ENCODE data around the gene NQO2. TPM values are rescaled to one million over a fixed set of nuclear protein-coding genes. Genes with fewer than 3 reads are reported as not detected.

NQO2 gene
- total and polyA plus RNA-seq, 2 of the 13 experiments (the other 11 are each of a cell fraction or from before 2014, with no cell fraction given) = 32.2 to 56.5 TPM

DNA sequence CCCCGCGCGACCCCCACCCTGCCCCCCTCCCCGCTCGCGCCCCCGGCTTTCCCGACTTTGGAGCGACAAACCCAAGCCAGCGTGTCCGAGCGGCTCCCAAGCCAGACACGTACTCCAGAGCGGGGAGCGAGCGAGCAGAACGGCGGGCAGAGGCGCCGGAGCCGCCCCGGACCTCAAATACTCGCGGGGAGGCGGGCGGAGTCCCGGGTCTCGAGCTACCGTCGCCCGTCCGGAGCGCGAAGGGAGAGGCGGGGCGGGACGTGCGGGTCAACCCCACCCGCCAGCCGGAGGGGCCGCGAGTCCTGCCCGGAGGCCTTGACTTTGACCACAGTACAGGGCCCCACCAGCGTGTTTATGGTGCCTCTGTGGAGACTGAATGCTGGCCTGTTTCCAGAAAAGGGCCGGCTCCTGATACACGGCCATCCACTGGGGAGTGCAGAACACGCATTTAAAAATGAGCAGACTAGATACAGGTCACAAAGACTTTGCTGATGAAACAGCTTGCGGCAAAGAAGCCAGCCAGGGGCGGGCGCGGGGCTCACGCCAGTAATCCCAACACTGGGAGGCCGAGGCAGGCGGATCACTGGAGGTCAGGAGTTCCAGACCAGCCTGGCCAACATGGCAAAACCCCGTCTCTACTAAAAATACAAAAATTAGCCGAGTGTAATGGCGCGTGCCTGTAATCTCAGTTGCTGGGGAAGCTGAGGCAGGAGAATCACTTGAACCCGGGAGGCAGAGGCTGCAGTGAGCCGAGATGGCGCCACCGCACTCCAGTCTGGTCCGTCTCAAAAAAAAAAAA, 28.1 kb upstream of the NQO2 start, which contains the start of gene SERPINB6 (continued):
- peak; percentile 95 for TF ChIP-seq DNMT1 (CRISPR knock-in tag; IDR thresholded peaks at IDR 0.05)
- peak; percentile 63 for TF ChIP-seq TAF1 (CRISPR knock-in tag; IDR thresholded peaks at IDR 0.05)
- TF ChIP-seq, protein P1, sequence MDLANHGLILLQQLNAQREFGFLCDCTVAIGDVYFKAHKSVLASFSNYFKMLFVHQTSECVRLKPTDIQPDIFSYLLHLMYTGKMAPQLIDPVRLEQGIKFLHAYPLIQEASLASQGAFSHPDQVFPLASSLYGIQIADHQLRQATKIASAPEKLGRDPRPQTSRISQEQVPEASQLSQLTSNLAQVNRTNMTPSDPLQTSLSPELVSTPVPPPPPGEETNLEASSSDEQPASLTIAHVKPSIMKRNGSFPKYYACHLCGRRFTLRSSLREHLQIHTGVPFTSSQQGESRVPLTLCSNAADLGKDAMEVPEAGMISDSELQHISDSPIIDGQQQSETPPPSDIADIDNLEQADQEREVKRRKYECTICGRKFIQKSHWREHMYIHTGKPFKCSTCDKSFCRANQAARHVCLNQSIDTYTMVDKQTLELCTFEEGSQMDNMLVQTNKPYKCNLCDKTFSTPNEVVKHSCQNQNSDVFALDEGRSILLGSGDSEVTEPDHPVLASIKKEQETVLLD (CRISPR knock-in tag; IDR thresholded peaks at IDR 0.05; ENCODE audit: low read depth) = peak; percentile 69; the same call in 1 of the 2 replicates
- no peak for TF ChIP-seq CBX2 (IDR thresholded peaks at IDR 0.05; ENCODE audit: low read depth, low read length)
- TF ChIP-seq CBX2 (CRISPR knock-in tag; IDR thresholded peaks at IDR 0.05; ENCODE audit: low read depth) = no peak
- TF ChIP-seq ZNF7 (CRISPR knock-in tag; IDR thresholded peaks at IDR 0.05) = no peak
- TF ChIP-seq PRPF4 (IDR thresholded peaks at IDR 0.05; ENCODE audit: low read depth, low read length, poor library complexity, severe bottlenecking) = no peak
- no peak for TF ChIP-seq SRSF4 (IDR thresholded peaks at IDR 0.05; ENCODE audit: low read depth, low read length, poor library complexity, severe bottlenecking)
- TF ChIP-seq PHB2 (IDR thresholded peaks at IDR 0.05; ENCODE audit: partially characterized antibody) = no peak
- TF ChIP-seq ZNF777 (CRISPR knock-in tag; IDR thresholded peaks at IDR 0.05) = peak; percentile 61
- TF ChIP-seq, protein P2, sequence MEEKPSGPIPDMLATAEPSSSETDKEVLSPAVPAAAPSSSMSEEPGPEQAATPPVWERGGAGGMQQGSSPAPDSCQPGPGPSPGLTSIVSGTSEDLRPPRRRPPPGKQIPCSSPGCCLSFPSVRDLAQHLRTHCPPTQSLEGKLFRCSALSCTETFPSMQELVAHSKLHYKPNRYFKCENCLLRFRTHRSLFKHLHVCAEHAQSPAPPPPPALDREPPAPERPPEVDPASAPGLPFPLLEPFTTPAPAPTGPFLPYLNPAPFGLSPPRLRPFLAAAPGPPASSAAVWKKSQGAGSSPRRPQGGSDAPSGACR (CRISPR knock-in tag; IDR thresholded peaks at IDR 0.05) = peak; percentile 74; the same call in 1 of the 2 replicates
- peak; percentile 74; the same call in 1 of the 2 replicates for TF ChIP-seq ZBTB38 (CRISPR knock-in tag; IDR thresholded peaks at IDR 0.05)
- TF ChIP-seq, protein P3, sequence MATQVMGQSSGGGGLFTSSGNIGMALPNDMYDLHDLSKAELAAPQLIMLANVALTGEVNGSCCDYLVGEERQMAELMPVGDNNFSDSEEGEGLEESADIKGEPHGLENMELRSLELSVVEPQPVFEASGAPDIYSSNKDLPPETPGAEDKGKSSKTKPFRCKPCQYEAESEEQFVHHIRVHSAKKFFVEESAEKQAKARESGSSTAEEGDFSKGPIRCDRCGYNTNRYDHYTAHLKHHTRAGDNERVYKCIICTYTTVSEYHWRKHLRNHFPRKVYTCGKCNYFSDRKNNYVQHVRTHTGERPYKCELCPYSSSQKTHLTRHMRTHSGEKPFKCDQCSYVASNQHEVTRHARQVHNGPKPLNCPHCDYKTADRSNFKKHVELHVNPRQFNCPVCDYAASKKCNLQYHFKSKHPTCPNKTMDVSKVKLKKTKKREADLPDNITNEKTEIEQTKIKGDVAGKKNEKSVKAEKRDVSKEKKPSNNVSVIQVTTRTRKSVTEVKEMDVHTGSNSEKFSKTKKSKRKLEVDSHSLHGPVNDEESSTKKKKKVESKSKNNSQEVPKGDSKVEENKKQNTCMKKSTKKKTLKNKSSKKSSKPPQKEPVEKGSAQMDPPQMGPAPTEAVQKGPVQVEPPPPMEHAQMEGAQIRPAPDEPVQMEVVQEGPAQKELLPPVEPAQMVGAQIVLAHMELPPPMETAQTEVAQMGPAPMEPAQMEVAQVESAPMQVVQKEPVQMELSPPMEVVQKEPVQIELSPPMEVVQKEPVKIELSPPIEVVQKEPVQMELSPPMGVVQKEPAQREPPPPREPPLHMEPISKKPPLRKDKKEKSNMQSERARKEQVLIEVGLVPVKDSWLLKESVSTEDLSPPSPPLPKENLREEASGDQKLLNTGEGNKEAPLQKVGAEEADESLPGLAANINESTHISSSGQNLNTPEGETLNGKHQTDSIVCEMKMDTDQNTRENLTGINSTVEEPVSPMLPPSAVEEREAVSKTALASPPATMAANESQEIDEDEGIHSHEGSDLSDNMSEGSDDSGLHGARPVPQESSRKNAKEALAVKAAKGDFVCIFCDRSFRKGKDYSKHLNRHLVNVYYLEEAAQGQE (IDR thresholded peaks at IDR 0.05; ENCODE audit: borderline replicate concordance in 1 of 2, low read depth in 1 of 2, low read length in 2 of 2) = no peak
- TF ChIP-seq, protein P4, sequence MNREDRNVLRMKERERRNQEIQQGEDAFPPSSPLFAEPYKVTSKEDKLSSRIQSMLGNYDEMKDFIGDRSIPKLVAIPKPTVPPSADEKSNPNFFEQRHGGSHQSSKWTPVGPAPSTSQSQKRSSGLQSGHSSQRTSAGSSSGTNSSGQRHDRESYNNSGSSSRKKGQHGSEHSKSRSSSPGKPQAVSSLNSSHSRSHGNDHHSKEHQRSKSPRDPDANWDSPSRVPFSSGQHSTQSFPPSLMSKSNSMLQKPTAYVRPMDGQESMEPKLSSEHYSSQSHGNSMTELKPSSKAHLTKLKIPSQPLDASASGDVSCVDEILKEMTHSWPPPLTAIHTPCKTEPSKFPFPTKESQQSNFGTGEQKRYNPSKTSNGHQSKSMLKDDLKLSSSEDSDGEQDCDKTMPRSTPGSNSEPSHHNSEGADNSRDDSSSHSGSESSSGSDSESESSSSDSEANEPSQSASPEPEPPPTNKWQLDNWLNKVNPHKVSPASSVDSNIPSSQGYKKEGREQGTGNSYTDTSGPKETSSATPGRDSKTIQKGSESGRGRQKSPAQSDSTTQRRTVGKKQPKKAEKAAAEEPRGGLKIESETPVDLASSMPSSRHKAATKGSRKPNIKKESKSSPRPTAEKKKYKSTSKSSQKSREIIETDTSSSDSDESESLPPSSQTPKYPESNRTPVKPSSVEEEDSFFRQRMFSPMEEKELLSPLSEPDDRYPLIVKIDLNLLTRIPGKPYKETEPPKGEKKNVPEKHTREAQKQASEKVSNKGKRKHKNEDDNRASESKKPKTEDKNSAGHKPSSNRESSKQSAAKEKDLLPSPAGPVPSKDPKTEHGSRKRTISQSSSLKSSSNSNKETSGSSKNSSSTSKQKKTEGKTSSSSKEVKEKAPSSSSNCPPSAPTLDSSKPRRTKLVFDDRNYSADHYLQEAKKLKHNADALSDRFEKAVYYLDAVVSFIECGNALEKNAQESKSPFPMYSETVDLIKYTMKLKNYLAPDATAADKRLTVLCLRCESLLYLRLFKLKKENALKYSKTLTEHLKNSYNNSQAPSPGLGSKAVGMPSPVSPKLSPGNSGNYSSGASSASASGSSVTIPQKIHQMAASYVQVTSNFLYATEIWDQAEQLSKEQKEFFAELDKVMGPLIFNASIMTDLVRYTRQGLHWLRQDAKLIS (CRISPR knock-in tag; IDR thresholded peaks at IDR 0.05) = no peak
- no peak for TF ChIP-seq TRIM24 (CRISPR knock-in tag; IDR thresholded peaks at IDR 0.05)
- TF ChIP-seq ARHGAP35 (CRISPR knock-in tag; IDR thresholded peaks at IDR 0.05; ENCODE audit: borderline replicate concordance) = no peak; the same call in 1 of the 2 replicates
- TF ChIP-seq ZNF709 (CRISPR knock-in tag; IDR thresholded peaks at IDR 0.05) = peak; percentile 84
- TF ChIP-seq MTA1 (CRISPR knock-in tag; IDR thresholded peaks at IDR 0.05; ENCODE audit: borderline replicate concordance) = peak; percentile 96; the same call in 1 of the 2 replicates
